H1 (cell line): ENCODE measurements around the gene IL1A. TPM values are rescaled to one million over a fixed set of nuclear protein-coding genes. Genes with fewer than 3 reads are reported as not detected.

ENCODE experiments used
- CTCF ChIA-PET: fragments of 300-600 bp; sonication (Branson Sonifier 250); formaldehyde crosslinking; loops from one replicate; lab custom pipeline; 2021; ENCODE audit not compliant: partially characterized antibody; lab: Charles Lee
- POLR2A ChIA-PET: fragments of 300-600 bp; sonication (Branson Sonifier 250); formaldehyde crosslinking; loops from one replicate; lab custom pipeline; 2021; ENCODE audit warnings: inconsistent platforms; ENCODE audit not compliant: partially characterized antibody; lab: Charles Lee
- DNase-seq, 2 experiments: peaks; one replicate each; pipeline versions ENCODE4 v3.0.0 to v3.0.0-alpha.2; 2010 to 2022; ENCODE audit warnings: low spot score in 2 of 2, low read depth in 1 of 2, mixed read lengths in 1 of 2
- FAIRE-seq: peaks from 2 replicates; lab custom pipeline; 2011; peaks lifted over from hg19 to GRCh38; lab: Jason Lieb, UNC
- H2AFZ ChIP-seq: 2 replicates; pipeline ENCODE4 v1.8.1; 2012; ENCODE audit warnings: low read length, inconsistent platforms
- H2AK5ac ChIP-seq: 2 replicates; pipeline ENCODE4 v1.6.1; 2013; ENCODE audit warnings: low read depth, low read length
- H2BK120ac ChIP-seq: replicated peaks from 2 replicates; pipeline ENCODE3; 2013; ENCODE audit warnings: low read depth, low read length, inconsistent platforms
- H2BK12ac ChIP-seq: 2 replicates; pipeline ENCODE4 v1.6.1; 2013; ENCODE audit warnings: low read depth, low read length
- H2BK15ac ChIP-seq: 2 replicates; pipeline ENCODE4 v1.6.1; 2013; ENCODE audit warnings: low read length
- H2BK20ac ChIP-seq: 2 replicates; pipeline ENCODE4 v1.6.1; 2013; ENCODE audit warnings: low read length
- H2BK5ac ChIP-seq: 2 replicates; pipeline ENCODE4 v1.6.1; 2013; ENCODE audit warnings: low read depth, low read length
- H3K14ac ChIP-seq: 2 replicates; pipeline ENCODE4 v1.6.1; 2013; ENCODE audit warnings: inconsistent platforms; ENCODE audit not compliant: insufficient read length
- H3K18ac ChIP-seq: 2 replicates; pipeline ENCODE4 v1.6.1; 2013; ENCODE audit warnings: low read length; ENCODE audit errors: extremely low read depth
- H3K23ac ChIP-seq: 2 replicates; pipeline ENCODE4 v1.6.1; 2013; ENCODE audit warnings: inconsistent platforms; ENCODE audit not compliant: insufficient read length
- H3K23me2 ChIP-seq: 2 replicates; pipeline ENCODE4 v1.6.1; 2013; ENCODE audit warnings: low read depth, low read length
- H3K27ac ChIP-seq: 2 replicates; pipeline ENCODE4 v1.6.1; 2011; ENCODE audit warnings: low read depth, low read length, inconsistent platforms
- H3K27me3 ChIP-seq, 4 experiments: replicated peaks in 1 of 4; 1 replicate in 1 of 4; 2 replicates in 3 of 4; pipeline versions ENCODE4 v1.6.1 to v1.8.1; 2011 to 2013; ENCODE audit warnings: low read length in 3 of 4, mild to moderate bottlenecking in 3 of 4, inconsistent platforms in 2 of 4, mixed read lengths in 2 of 4, moderate library complexity in 1 of 4; ENCODE audit not compliant: control insufficient read depth in 3 of 4, insufficient read depth in 3 of 4; ENCODE audit errors: extremely low read depth in 1 of 4
- H3K36me3 ChIP-seq, 4 experiments: 2 replicates each; pipeline versions ENCODE4 v1.6.1 to v1.8.1; 2011 to 2013; ENCODE audit warnings: mild to moderate bottlenecking in 4 of 4, low read length in 3 of 4, moderate library complexity in 2 of 4, control low read depth in 1 of 4, inconsistent platforms in 1 of 4; ENCODE audit not compliant: insufficient read depth in 4 of 4, control insufficient read depth in 2 of 4
- H3K4ac ChIP-seq: replicated peaks from 2 replicates; pipeline ENCODE3; 2013; ENCODE audit warnings: low read length, low read depth, mixed read lengths, inconsistent platforms; ENCODE audit not compliant: insufficient read length
- H3K4me1 ChIP-seq, 4 experiments: replicated peaks in 1 of 4; 1 replicate in 1 of 4; 2 replicates in 3 of 4; pipeline versions ENCODE4 v1.6.1 to v1.8.1; 2011 to 2013; ENCODE audit warnings: low read length in 3 of 4, inconsistent platforms in 2 of 4, mixed read lengths in 1 of 4; ENCODE audit not compliant: insufficient read depth in 4 of 4, control insufficient read depth in 3 of 4
- H3K4me2 ChIP-seq, 2 experiments: 2 replicates each; pipeline versions ENCODE4 v1.6.1 to v1.8.1; 2011 to 2013; ENCODE audit warnings: low read depth in 2 of 2, low read length in 2 of 2, control low read depth in 1 of 2, inconsistent platforms in 1 of 2, mild to moderate bottlenecking in 1 of 2; ENCODE audit not compliant: insufficient read depth in 1 of 2
- H3K4me3 ChIP-seq, 4 experiments: fragments of 200-600, 300-600 bp in 1 of 4; sonication (generic), shearing (Covaris generic), sonication (Bioruptor Twin) in 1 of 4; 2 replicates each; pipeline versions ENCODE4 v1.5.1 to v1.8.1; 2011 to 2016; ENCODE audit warnings: low read length in 4 of 4, low read depth in 3 of 4, control low read depth in 2 of 4, inconsistent platforms in 2 of 4, mild to moderate bottlenecking in 2 of 4, mixed read lengths in 1 of 4, moderate library complexity in 1 of 4; ENCODE audit not compliant: insufficient read depth in 2 of 4; ENCODE audit errors: extremely low read depth in 1 of 4
- H3K56ac ChIP-seq: replicated peaks from 2 replicates; pipeline ENCODE3; 2013; ENCODE audit warnings: low read depth, mild to moderate bottlenecking, mixed read lengths, low read length, inconsistent platforms; ENCODE audit not compliant: insufficient read length
- H3K79me1 ChIP-seq: 2 replicates; pipeline ENCODE4 v1.6.1; 2013; ENCODE audit warnings: low read depth, low read length, control low read depth
- H3K79me2 ChIP-seq, 2 experiments: 2 replicates each; pipeline versions ENCODE4 v1.6.1 to v1.8.1; 2012 to 2013; ENCODE audit warnings: low read length in 2 of 2, mild to moderate bottlenecking in 2 of 2, inconsistent platforms in 1 of 2; ENCODE audit not compliant: insufficient read depth in 2 of 2, control insufficient read depth in 1 of 2
- H3K9ac ChIP-seq, 4 experiments: replicated peaks in 1 of 4; 1 replicate in 1 of 4; 2 replicates in 3 of 4; pipeline versions ENCODE4 v1.6.1 to v1.8.1; 2011 to 2013; ENCODE audit warnings: low read depth in 3 of 4, low read length in 3 of 4, control low read depth in 2 of 4, mild to moderate bottlenecking in 2 of 4, moderate library complexity in 2 of 4, inconsistent platforms in 1 of 4; ENCODE audit errors: extremely low read depth in 1 of 4
- H3K9me3 ChIP-seq, 2 experiments: 2 replicates each; pipeline versions ENCODE4 v1.6.1 to v1.8.1; 2012 to 2013; ENCODE audit warnings: mild to moderate bottlenecking in 2 of 2, moderate library complexity in 2 of 2, control low read depth in 1 of 2, inconsistent platforms in 1 of 2, low read depth in 1 of 2, low read length in 1 of 2, mixed read lengths in 1 of 2; ENCODE audit not compliant: insufficient read depth in 2 of 2
- H4K20me1 ChIP-seq, 2 experiments: replicated peaks in 1 of 2; 2 replicates each; pipeline versions ENCODE3 to v1.8.1; 2011 to 2013; ENCODE audit warnings: inconsistent platforms in 2 of 2, low read length in 2 of 2, mild to moderate bottlenecking in 1 of 2; ENCODE audit not compliant: insufficient read depth in 2 of 2, control insufficient read depth in 1 of 2
- H4K5ac ChIP-seq: 2 replicates; pipeline ENCODE4 v1.6.1; 2013; ENCODE audit warnings: low read length, low read depth, mixed read lengths, inconsistent platforms; ENCODE audit not compliant: insufficient read length
- H4K8ac ChIP-seq: 2 replicates; pipeline ENCODE4 v1.8.0; 2013; ENCODE audit warnings: mild to moderate bottlenecking, moderate library complexity, low read length, inconsistent platforms; ENCODE audit not compliant: insufficient read depth; ENCODE audit errors: extremely low read depth
- H4K91ac ChIP-seq: replicated peaks from 2 replicates; pipeline ENCODE3; 2013; ENCODE audit warnings: low read length, mixed read lengths, inconsistent platforms; ENCODE audit not compliant: insufficient read length
- ATF3 ChIP-seq: IDR thresholded peaks from 2 replicates; pipeline ENCODE4 v1.6.1; 2011; ENCODE audit warnings: low read depth, mild to moderate bottlenecking, low read length; ENCODE audit not compliant: insufficient read depth
- CHD1 ChIP-seq: IDR thresholded peaks from 2 replicates; pipeline ENCODE4 v1.6.1; 2012; ENCODE audit warnings: low read depth, low read length, improper control_type of control experiment
- CHD2 ChIP-seq: IDR thresholded peaks from 2 replicates; pipeline ENCODE4 v1.6.1; 2012; ENCODE audit warnings: low read length, improper control_type of control experiment
- CTBP2 ChIP-seq: IDR thresholded peaks from 2 replicates; pipeline ENCODE4 v1.7.0; 2011; ENCODE audit warnings: borderline replicate concordance, mild to moderate bottlenecking, moderate library complexity, mixed read lengths, low read length; ENCODE audit not compliant: insufficient read depth, insufficient read length
- KDM1A ChIP-seq: fragments of 200-600, 300-600 bp; sonication (generic); IDR thresholded peaks from 2 replicates; pipeline ENCODE4 v1.7.1; 2016; ENCODE audit warnings: mild to moderate bottlenecking, low read length, borderline replicate concordance
- RBBP5 ChIP-seq: IDR thresholded peaks from 2 replicates; pipeline ENCODE4 v1.7.1; 2012; ENCODE audit warnings: low read depth, mild to moderate bottlenecking, inconsistent platforms, low read length, moderate library complexity, borderline replicate concordance
- YY1 ChIP-seq: IDR thresholded peaks from 2 replicates; pipeline ENCODE4 v1.6.1; 2011; ENCODE audit warnings: low read depth, mild to moderate bottlenecking, low read length
- WGBS, 2 experiments: shearing (Covaris generic) in 1 of 2; methylation state at CpG; one replicate each; pipeline versions ENCODE4 v1.1.6 to v1.1.7; 2013 to 2015; ENCODE audit warnings: low lambda C conversion rate in 2 of 2, mixed read lengths in 2 of 2, inconsistent platforms in 1 of 2, low coverage in 1 of 2, missing lambda C conversion rate in 1 of 2; ENCODE audit not compliant: insufficient replicate concordance in 2 of 2, insufficient coverage in 1 of 2, insufficient read length in 1 of 2; ENCODE audit errors: extremely low coverage in 1 of 2, missing lambda C conversion rate in 1 of 2; 5-methylcytosine and 5-hydroxymethylcytosine counted together
- polyA plus RNA-seq, 7 experiments: library from polyadenylated mRNA; depleted of rRNA in 3 of 7; stranded (reverse) in 5 of 7; unstranded in 2 of 7; fragments of >200 nt in 5 of 7; fragments of 200-250 nt in 2 of 7; gene quantifications; 1 replicate in 5 of 7; 2 replicates in 1 of 7; 4 replicates in 1 of 7; pipeline versions ENCODE4 v1.2.1 to v1.2.3, GENCODE V29; 2011 to 2013; ENCODE audit warnings: missing spikeins in 2 of 7, mixed read lengths in 2 of 7
- total RNA-seq: library from RNA; stranded (reverse); fragmentation: NEBNext Ultra II Directional; extraction: Animal tissue kit (Norgen Biotek cat#: 25700); gene quantifications from 2 replicates; pipeline ENCODE4 v1.2.1, GENCODE V29; 2021

Gene IL1A
- total and polyA plus RNA-seq, 2 of the 8 experiments (the other 6 are each of a cell fraction or from before 2014, with no cell fraction given): 0.32 to 0.74 TPM

GRCh38 chr2:112790305-112790704 is 6.0 kb upstream of the IL1A start:
- H3K4me2 ChIP-seq: no peak overlapping the region
- DNase-seq (no peak), FAIRE-seq (no peak)
- no peak overlapping the region for H4K91ac ChIP-seq
- H2BK120ac ChIP-seq: no peak overlapping the region
- H3K27ac ChIP-seq: no peak overlapping the region
- peaks cover 0 to 3% of the 10 kb centered on the region in 2 experiments; a peak in 1 of 4 replicates for H3K9me3 ChIP-seq
- no peaks in the 10 kb centered on the region for H4K20me1 ChIP-seq
- no peaks in the 10 kb centered on the region for H3K23me2 ChIP-seq
- no peak overlapping the region for H3K9ac ChIP-seq
- H2BK5ac ChIP-seq: no peak overlapping the region
- H3K4me1 ChIP-seq: peaks cover 1 to 6% (median 4%) of the 10 kb centered on the region in 4 experiments; a peak in 6 of 7 replicates
- no peak overlapping the region for H3K23ac ChIP-seq
- no peak overlapping the region for H2BK15ac ChIP-seq
- ChIA-PET CTCF (interaction anchor here (0.6 to 3.2 kb wide), 3 partner anchors 11 to 95 kb away, joined by 3 to 10 read pairs (median 4); no protein-coding TSS in a partner anchor), POLR2A (interaction anchor here (0.6 kb wide), 1 partner anchor 18 kb away, joined by 3 read pairs; no protein-coding TSS in a partner anchor)
- no peak overlapping the region for H2AFZ ChIP-seq
- H3K27me3 ChIP-seq: no peaks in the 10 kb centered on the region
- no peak overlapping the region for H3K4ac ChIP-seq
- no peaks in the 10 kb centered on the region for H3K79me2 ChIP-seq
- no peak overlapping the region for H4K5ac ChIP-seq
- WGBS, 2 experiments: 88% methylated on average over 2 of the region's 5 CpGs; no CpG with 5 or more reads in 1 of the 2 experiments
- H2BK20ac ChIP-seq: 0 out of 2 replicates have a peak overlapping the region, but pooled peaks have one; percentile 41
- H2AK5ac ChIP-seq: no peak overlapping the region
- H3K56ac ChIP-seq: no peak overlapping the region
- no peak overlapping the region for H3K14ac ChIP-seq
- H2BK12ac ChIP-seq: no peak overlapping the region
- no peak overlapping the region for H3K4me3 ChIP-seq
- H4K8ac ChIP-seq: no peak overlapping the region
- no peak overlapping the region for H3K18ac ChIP-seq
- no peaks in the 10 kb centered on the region for H3K79me1 ChIP-seq
- H3K36me3 ChIP-seq: no peaks in the 10 kb centered on the region
- TF ChIP-seq CHD1 (no peak), KDM1A (no peak), YY1 (no peak), CHD2 (no peak), ATF3 (no peak), RBBP5 (no peak), CTBP2 (no peak)
